Bronchial epithelial cell (primary cell): ENCODE results near the gene DNAH11. TPM values are rescaled to one million over a fixed set of nuclear protein-coding genes. Genes with fewer than 3 reads are reported as not detected.

Experiments used
- DNase-seq: peaks from one replicate; pipeline ENCODE4 v3.0.0-alpha.2; 2010; ENCODE audit warnings: low read depth
- FAIRE-seq: peaks from 2 replicates; lab custom pipeline; 2011; peaks lifted over from hg19 to GRCh38; lab: Jason Lieb, UNC
- H3K27me3 ChIP-seq: 2 replicates; pipeline ENCODE4 v1.5.1; 2011; ENCODE audit warnings: low read length; ENCODE audit not compliant: control insufficient read depth, insufficient read depth
- H3K36me3 ChIP-seq: 2 replicates; pipeline ENCODE4 v1.5.1; 2011; ENCODE audit warnings: low read length; ENCODE audit not compliant: control insufficient read depth, insufficient read depth
- H3K4me3 ChIP-seq: 2 replicates; pipeline ENCODE4 v1.5.1; 2011; ENCODE audit warnings: mild to moderate bottlenecking, low read depth, low read length, control low read depth
- total RNA-seq: library from RNA; depleted of rRNA; stranded (reverse); fragments of >200 nt; gene quantifications from 2 replicates; pipeline ENCODE4 v1.2.1, GENCODE V29; 2014
- TF ChIP-seq, protein P1 (sequence below): IDR thresholded peaks from 2 replicates; pipeline ENCODE4 v1.5.1; 2011; ENCODE audit warnings: mild to moderate bottlenecking, moderate library complexity, low read length, control low read depth, inconsistent platforms; ENCODE audit not compliant: insufficient read depth, severe bottlenecking

The DNAH11 gene
- total RNA-seq, 1 donor from 2014 or later, result 2.6 TPM

DNA sequence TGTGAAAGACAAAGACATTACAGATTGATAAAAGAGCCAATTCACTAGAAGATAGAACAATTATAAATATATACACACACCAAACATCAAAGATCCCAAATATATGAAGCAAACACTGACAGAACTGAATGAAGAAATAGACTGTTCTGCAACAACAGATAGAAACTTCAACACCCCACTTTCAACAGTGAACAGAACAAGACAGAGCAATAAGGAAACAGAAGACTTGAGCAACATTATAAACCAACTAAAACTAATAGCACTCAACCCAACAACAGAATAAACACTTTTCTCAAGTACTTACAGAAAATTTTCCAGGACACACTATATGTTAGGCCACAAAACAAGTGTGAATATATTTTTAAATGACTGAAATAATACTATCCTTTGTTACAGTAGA is 392.0 kb downstream of the DNAH11 start:
- FAIRE-seq, result no peak
- TF ChIP-seq, protein P1, sequence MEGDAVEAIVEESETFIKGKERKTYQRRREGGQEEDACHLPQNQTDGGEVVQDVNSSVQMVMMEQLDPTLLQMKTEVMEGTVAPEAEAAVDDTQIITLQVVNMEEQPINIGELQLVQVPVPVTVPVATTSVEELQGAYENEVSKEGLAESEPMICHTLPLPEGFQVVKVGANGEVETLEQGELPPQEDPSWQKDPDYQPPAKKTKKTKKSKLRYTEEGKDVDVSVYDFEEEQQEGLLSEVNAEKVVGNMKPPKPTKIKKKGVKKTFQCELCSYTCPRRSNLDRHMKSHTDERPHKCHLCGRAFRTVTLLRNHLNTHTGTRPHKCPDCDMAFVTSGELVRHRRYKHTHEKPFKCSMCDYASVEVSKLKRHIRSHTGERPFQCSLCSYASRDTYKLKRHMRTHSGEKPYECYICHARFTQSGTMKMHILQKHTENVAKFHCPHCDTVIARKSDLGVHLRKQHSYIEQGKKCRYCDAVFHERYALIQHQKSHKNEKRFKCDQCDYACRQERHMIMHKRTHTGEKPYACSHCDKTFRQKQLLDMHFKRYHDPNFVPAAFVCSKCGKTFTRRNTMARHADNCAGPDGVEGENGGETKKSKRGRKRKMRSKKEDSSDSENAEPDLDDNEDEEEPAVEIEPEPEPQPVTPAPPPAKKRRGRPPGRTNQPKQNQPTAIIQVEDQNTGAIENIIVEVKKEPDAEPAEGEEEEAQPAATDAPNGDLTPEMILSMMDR, result no peak

DNA sequence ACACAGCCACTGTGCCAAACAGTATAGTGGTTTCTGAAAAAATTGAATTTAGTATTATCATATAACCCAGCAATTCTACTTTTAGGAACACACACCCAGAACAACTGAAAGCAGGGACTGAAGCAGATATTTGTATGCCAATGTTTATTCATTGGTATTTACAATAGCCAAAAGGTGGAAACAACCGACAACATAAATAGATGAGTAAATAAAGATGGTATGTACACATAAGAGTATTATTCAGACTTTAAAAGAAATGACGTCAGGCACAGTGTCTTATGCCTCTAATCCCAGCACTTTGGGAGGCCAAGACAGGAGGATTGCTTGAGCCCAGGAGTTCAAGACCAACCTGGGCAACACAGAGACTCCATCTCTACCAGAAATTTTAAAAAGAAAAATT is 395.6 kb downstream of the DNAH11 start:
- DNase-seq, result peak; percentile 38
- FAIRE-seq, result no peak
- TF ChIP-seq, protein P1, result no peak
- Histone ChIP-seq H3K27me3 (no peaks in the 10 kb centered on the region), H3K4me3 (no peak overlapping the region), H3K36me3 (no peaks in the 10 kb centered on the region)

More for the DNA sequence above, 392.0 kb downstream of the DNAH11 start:
- Histone ChIP-seq H3K4me3 (no peak overlapping the region), H3K27me3 (no peaks in the 10 kb centered on the region), H3K36me3 (no peaks in the 10 kb centered on the region)
- DNase-seq, result no peak

DNA sequence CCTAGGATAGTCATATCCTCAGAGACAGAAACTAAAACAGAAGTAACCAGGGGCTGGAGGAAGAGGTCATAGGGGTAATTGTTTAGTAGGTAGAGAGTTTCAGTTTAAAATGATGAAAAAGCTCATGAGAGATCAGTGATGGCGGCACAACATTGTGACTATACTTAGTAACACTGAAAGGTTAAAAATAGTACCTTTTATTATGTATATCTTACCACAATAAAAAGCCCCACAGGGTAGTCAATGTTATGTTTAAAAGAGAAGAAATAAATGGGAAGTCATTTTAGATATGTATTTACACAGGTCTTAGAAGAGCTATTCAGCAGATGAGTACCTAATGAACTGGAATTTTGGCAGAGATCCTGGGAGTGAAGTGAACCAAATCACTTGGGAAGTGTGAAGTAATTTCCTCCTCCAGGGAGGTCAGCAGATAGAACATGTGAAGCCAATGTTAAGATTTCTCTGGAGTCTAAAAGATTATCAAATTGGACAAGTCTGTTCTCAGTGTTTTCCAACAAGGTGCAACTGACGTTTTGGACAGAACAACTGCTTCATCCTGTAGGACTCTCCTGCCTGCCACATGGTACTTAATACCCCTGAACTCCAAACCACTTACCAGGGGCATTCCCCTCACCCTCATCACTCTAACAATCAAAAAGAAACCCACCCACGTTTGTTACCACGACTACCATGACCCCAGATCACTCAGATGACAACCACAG is 396.5 kb downstream of the DNAH11 start:
- Histone ChIP-seq H3K27me3 (no peaks in the 10 kb centered on the region), H3K4me3 (no peak overlapping the region), H3K36me3 (no peaks in the 10 kb centered on the region)
- FAIRE-seq (no peak), DNase-seq (peak; percentile 83)
- TF ChIP-seq, protein P1, result no peak

DNA sequence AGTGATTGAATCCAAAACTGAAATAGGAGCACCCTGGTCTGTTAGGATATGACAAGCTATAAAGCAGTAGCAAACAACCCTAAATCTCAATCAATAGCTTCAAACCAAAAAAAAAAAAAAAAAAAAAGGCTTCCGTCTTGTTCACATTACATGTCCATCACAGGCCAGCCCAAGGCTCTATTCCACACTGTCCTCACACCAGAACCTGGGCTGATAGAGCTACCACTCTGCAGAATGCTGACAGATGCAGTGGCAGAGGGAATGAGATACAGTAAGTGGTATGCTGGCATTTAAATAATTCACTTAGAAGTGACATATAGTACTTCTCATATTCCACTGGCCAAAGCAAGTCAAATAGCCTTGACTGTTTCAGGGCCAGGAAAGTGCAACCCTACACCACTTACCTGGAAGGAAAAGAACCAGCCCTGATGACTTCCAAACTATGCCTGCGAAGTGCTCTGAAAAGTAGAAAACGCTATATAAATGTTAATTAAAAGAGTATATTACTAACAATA is 397.1 kb downstream of the DNAH11 start:
- DNase-seq (no peak), FAIRE-seq (no peak)
- TF ChIP-seq, protein P1, result no peak
- no peak overlapping the region for H3K4me3 ChIP-seq
- no peaks in the 10 kb centered on the region for H3K27me3 ChIP-seq
- H3K36me3 ChIP-seq, result no peaks in the 10 kb centered on the region

DNA sequence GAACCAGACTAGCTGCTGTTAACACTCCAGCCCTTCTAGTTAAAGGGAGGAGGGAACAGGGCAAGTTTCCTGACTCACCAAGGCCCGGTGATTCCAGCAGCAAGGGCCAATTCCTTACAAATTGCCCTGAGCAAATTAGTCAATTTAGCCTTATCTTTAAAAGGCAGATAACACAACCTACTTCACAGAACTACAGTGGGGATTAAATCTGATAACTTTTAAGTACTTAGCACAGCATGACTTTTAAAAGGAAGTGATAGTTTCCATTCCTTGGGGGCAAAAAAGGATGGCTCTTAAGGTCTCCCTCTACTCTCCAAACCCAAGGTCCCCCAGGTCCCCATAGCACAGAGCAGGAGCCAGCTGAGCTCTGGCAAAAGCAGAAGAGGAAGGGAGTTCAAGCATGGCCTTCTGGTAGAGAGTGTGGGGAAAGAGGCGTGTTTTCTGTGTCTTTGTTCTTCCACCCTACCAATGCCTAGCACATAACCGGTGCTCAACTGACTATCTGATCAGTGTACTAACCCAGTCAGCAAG is 398.8 kb downstream of the DNAH11 start:
- DNase-seq, result peak; percentile 76
- H3K36me3 ChIP-seq, result no peaks in the 10 kb centered on the region
- no peak for FAIRE-seq
- no peaks in the 10 kb centered on the region for H3K27me3 ChIP-seq
- TF ChIP-seq, protein P1, result no peak
- H3K4me3 ChIP-seq, result no peak overlapping the region
